Mucosa of rectum (tissue), 2 donors: ENCODE results near the gene SIMC1.
"Not testable (repeated sequence)": the region's sequence is repeated elsewhere in the genome, so short reads cannot be mapped to it uniquely, and the experiment has no call there.

Experiments used
- H3K27ac ChIP-seq, 2 donors: one replicate each; pipeline ENCODE4 v1.7.0; 2013; ENCODE audit warnings: inconsistent platforms in 2 of 2, low read depth in 2 of 2, low read length in 2 of 2
- H3K27me3 ChIP-seq, 2 donors: one replicate each; pipeline ENCODE4 v1.7.0; 2013; ENCODE audit warnings: low read length in 2 of 2; ENCODE audit not compliant: control insufficient read depth in 2 of 2, insufficient read depth in 2 of 2
- H3K36me3 ChIP-seq, 2 donors: one replicate each; pipeline ENCODE4 v1.7.0; 2013; ENCODE audit warnings: low read length in 2 of 2; ENCODE audit not compliant: control insufficient read depth in 2 of 2, insufficient read depth in 2 of 2
- H3K4me1 ChIP-seq, 2 donors: one replicate each; pipeline ENCODE4 v1.7.0; 2013; ENCODE audit warnings: low read length in 2 of 2, mild to moderate bottlenecking in 1 of 2; ENCODE audit not compliant: control insufficient read depth in 2 of 2, insufficient read depth in 2 of 2
- H3K4me3 ChIP-seq, 2 donors: one replicate each; pipeline ENCODE4 v1.7.0; 2013; ENCODE audit warnings: low read length in 2 of 2
- H3K9ac ChIP-seq, 2 donors: one replicate each; pipeline ENCODE4 v1.7.0; 2013; ENCODE audit warnings: low read length in 2 of 2, low read depth in 1 of 2, mild to moderate bottlenecking in 1 of 2
- H3K9me3 ChIP-seq, 2 donors: one replicate each; pipeline ENCODE4 v1.7.0; 2013; ENCODE audit warnings: low read length in 2 of 2; ENCODE audit not compliant: control insufficient read depth in 2 of 2
- donor health status: healthy.
- donor health status: Normal muscosa, but diverticular disease.

The SIMC1 gene

DNA sequence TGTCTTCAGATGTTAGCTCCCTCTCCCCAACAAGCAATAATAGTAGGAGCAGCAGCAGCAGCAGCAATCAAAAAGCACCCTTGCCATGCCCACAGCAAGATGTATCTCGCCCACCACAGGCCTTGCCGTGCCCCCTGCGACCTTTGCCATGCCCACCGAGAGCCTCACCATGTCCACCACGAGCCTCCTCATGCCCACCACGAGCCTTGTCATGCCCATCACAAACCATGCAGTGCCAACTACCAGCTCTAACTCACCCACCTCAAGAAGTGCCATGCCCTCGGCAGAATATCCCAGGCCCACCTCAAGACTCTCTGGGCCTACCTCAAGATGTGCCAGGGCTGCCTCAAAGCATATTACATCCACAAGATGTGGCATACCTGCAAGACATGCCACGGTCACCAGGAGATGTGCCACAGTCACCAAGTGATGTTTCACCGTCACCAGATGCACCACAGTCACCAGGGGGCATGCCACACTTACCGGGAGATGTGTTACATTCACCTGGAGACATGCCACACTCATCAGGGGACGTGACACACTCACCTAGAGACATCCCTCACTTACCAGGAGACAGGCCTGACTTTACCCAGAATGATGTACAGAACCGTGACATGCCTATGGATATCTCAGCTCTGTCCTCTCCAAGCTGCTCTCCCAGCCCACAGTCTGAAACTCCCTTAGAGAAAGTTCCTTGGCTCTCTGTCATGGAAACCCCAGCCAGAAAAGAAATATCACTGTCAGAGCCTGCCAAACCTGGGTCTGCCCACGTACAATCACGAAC, 52.0 kb downstream of the SIMC1 start:
- H3K36me3 ChIP-seq, H3K9ac ChIP-seq, H3K4me3 ChIP-seq, H3K4me1 ChIP-seq, H3K27me3 ChIP-seq, H3K9me3 ChIP-seq, H3K27ac ChIP-seq: not testable (repeated sequence)

DNA sequence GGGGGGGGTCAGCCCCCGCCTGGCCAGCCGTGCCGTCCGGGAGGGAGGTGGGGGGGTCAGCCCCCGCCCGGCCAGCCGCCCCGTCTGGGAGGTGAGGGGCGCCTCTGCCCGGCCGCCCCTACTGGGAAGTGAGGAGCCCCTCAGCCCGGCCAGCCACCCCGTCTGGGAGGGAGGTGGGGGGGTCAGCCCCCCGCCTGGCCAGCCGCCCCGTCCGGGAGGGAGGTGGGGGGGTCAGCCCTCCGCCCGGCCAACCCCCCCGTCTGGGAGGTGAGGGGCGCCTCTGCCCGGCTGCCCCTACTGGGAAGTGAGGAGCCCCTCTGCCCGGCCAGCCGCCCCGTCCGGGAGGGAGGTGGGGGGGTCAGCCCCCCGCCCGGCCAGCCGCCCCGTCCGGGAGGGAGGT, 67.1 kb downstream of the SIMC1 start:
- not testable (repeated sequence) for H3K9me3 ChIP-seq, H3K27me3 ChIP-seq, H3K36me3 ChIP-seq, H3K9ac ChIP-seq, H3K27ac ChIP-seq, H3K4me1 ChIP-seq, H3K4me3 ChIP-seq

DNA sequence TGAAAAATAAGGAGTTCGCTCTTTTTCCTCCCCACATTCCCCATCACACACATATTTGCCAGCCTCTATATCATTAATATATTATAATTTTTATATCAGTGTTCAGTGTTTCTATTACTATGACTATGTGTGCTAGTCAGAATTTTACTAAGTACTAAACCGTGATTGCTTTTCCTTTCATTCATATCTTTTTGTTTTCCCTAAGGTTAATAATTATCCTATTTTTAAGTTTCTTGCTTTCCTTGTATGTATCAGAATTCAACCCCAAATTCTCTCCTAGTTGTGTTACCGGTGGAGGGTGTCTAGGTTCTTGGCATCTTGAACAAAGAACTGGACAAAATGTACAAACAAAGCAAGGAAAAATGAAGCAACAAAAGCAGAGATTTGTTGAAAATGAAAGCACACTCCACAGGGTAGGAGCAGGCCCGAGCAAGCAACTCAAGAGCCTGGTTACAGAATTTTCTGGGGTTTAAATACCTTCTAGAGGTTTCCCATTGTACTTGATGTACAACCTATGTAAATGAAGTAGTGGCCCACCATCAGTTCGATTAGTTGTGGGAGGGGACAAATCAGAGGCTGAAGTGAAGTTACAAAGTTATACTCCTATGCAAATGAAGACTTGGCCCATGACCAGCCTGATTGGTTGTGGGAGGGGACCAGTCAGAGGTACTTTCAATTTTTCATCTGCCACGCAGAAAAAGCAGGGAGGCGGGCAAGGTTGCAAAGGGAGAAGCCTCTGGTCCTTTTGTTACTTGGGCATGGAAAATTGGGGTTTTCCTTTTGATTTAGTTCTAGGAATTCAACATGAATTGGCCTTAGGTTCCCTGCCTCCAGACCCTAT, 79.5 kb downstream of the SIMC1 start:
- no peaks in the 10 kb centered on the region for H3K9me3 ChIP-seq
- no peaks in the 10 kb centered on the region for H3K27me3 ChIP-seq
- H3K9ac ChIP-seq, result no peak overlapping the region
- no peak overlapping the region for H3K27ac ChIP-seq
- H3K36me3 ChIP-seq, result peaks cover 24% of the 10 kb centered on the region in 2 donors
- H3K4me3 ChIP-seq, result no peak overlapping the region
- no peaks in the 10 kb centered on the region for H3K4me1 ChIP-seq

DNA sequence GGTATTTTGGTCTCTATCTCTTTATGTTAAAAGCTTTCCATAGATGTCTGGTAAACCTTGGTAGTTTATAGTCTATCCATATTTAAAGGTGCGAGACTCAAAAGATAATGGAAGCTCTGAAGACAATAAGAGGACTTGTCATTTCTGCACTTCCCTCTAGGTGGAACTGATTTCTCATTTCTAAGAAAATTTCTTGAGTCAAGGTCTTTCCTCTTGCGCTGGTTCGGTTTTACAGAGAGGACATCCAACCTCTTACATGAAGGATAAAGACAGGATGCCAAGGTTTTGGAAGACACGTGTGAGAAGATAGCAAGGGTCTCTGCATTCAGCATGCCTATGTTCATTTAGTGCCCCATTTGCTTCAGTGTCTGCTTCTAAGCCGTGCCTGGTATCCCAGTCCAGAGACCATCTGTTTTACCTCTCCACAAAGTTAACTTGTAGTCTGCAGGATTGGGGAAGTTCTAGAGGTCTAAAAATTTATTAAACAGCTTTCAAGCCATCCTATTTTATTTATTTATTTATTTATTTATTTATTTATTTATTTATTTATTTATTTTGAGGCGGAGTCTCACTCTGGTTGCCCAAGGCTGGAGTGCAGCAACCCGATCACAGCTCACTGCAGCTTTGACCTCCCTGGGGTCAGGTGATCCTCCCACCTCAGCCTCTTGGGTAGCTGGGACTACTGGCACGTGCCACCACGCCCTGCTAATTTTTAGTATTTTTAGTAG, 81.8 kb downstream of the SIMC1 start:
- Histone ChIP-seq H3K4me1 (no peaks in the 10 kb centered on the region), H3K27me3 (no peaks in the 10 kb centered on the region), H3K4me3 (no peak overlapping the region), H3K36me3 (peaks cover 24 to 30% of the 10 kb centered on the region in 2 donors), H3K9ac (no peak overlapping the region), H3K9me3 (no peaks in the 10 kb centered on the region), H3K27ac (no peak overlapping the region)

DNA sequence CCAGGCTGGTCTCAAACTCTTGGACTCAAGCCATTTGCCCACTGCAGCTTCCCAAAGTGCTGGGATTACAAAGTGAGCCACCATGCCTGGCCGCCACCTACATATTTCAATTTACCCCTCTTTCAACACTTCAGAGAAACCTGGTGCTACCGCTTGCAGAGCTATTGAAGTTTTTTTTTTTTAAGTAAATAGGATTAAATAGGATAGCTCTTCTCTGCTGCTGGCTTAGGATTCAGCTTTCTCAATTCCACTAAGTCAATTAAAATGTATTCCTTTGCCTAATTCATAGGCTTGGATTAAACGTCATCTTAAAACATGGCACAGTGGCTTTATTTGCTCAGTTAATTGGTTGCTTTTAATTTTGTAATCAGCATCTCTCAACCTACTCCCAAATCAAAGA, 82.4 kb downstream of the SIMC1 start:
- Histone ChIP-seq H3K4me3 (no peak overlapping the region), H3K27ac (no peak overlapping the region), H3K9me3 (no peaks in the 10 kb centered on the region), H3K4me1 (no peaks in the 10 kb centered on the region), H3K9ac (no peak overlapping the region), H3K36me3 (peaks cover 18 to 25% of the 10 kb centered on the region in 2 donors), H3K27me3 (no peaks in the 10 kb centered on the region)

DNA sequence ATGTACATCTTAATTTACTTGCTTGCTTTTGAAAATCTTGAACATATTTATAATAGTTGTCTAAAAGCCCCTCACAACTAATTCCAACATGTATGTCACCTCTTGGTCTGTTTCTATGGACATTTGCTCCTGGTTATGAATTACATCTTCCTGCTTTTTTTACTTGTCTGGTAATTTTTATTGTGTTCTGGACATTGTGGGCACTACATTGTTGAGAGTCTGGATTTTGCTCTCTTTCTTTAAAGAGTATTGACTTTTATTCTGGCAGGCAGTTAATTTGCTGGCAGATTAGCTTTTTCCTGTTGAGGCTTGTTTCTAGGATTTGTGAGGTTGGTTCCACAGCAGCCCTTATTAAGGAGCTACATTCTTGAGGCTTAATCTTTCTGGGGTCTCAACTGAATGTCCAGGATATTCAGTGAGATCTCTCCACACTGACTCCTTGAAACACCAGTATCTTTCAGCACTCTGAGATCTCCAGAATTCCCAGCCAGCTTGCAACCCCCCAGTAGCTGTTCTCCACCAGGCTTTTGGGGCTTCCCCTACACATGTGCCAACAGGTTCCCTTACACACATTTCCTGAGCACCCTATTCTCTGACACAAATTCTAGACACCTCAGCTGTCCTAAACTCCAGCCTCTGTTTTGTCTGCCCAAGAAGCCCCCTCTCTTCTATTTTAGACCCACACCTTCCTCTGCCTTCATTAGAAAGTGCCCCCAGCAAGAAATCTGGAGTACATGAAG, 96.0 kb downstream of the SIMC1 start:
- peaks cover 20 to 21% of the 10 kb centered on the region in 2 donors for H3K36me3 ChIP-seq
- no peak overlapping the region for H3K4me3 ChIP-seq
- no peaks in the 10 kb centered on the region for H3K27me3 ChIP-seq
- no peak overlapping the region for H3K27ac ChIP-seq
- H3K9ac ChIP-seq, result no peak overlapping the region
- no peaks in the 10 kb centered on the region for H3K4me1 ChIP-seq
- H3K9me3 ChIP-seq, result no peaks in the 10 kb centered on the region

DNA sequence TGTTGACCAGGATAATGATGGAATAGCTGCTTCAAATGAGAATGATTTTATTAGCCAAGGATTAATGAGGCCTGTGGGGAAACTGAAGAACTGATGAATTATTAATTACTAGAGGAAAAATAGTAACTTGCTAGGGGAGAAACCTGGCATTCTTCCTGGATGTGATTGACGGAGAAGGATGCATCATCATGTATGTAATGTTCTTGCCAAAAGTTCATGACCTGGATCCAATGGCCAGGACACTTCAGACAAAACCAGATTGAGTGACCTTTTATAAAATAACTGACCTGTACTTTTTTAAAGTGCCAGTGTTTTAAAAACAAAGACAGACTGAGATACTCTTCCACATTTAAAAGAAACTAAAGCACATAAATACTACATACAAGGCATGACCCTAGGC, 99.7 kb downstream of the SIMC1 start:
- Histone ChIP-seq H3K4me1 (peaks cover 3 to 4% of the 10 kb centered on the region in 2 donors), H3K27me3 (no peaks in the 10 kb centered on the region), H3K9me3 (no peaks in the 10 kb centered on the region), H3K27ac (no peak overlapping the region), H3K36me3 (peaks cover 17 to 20% of the 10 kb centered on the region in 2 donors), H3K9ac (no peak overlapping the region), H3K4me3 (no peak overlapping the region)

DNA sequence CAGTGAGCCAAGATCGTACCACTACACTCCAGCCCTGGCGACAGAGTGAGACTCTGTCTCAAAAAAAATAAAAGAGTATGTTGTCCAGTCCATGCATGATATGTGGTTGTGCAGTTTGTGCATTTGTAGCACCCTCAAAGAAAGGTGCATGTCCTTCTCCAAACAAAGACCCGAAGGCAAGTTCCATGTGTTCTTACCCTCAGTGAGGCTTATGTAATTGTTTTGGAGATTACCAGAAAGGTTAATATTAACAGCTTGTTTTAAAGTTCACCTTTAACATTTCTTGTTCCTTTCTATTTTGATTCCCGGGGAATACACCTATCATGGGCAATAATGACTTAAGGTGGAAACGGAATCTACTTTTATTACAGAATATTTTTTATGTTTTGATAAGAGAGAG, 101.1 kb downstream of the SIMC1 start:
- Histone ChIP-seq H3K9ac (no peak overlapping the region), H3K4me3 (no peak overlapping the region), H3K9me3 (no peaks in the 10 kb centered on the region), H3K27ac (no peak overlapping the region), H3K4me1 (peaks cover 3 to 4% of the 10 kb centered on the region in 2 donors), H3K27me3 (no peaks in the 10 kb centered on the region), H3K36me3 (peaks cover 17 to 20% of the 10 kb centered on the region in 2 donors)

DNA sequence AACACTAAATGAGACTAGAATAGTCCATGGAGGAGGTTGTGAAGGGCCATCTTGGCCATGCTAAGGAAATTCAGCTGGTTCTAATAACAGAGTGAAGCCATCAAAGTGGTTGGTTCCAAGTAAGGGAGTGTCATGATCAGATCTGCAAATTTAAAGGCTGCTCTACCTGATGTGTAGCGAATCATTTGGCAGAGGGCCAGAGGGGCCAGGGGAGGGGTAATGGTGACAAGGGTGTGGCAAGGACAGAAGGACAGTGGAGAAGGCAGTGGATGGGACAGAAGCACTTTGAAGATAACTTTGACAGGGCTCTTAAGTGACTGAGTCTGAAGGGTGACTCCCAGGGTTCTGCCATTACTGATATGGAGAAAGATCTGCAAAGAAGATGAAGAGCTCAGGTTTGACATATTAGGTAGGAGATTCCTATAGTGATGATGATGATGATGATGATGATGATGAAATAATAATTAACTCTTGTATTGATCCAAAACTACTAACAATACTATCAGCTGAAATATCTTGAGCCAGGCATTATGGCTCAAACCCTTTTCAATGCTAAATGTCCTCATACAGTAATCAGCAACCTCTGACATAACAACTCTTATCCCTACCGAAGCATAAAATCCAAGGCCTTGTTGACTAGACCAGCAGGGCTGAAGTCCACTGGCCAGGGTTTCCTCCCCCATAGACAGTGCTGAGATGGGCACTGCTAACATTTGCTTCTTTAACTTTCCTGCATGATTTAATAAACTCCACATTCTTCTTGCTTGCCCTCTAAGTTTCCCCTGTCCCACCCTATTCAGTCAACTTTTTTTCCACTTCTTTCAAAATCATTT, 103.3 kb downstream of the SIMC1 start:
- Histone ChIP-seq H3K27ac (no peak overlapping the region), H3K9me3 (no peaks in the 10 kb centered on the region), H3K27me3 (no peaks in the 10 kb centered on the region), H3K9ac (no peak overlapping the region), H3K36me3 (peaks cover 33 to 35% of the 10 kb centered on the region in 2 donors), H3K4me3 (no peak overlapping the region), H3K4me1 (peaks cover 3 to 4% of the 10 kb centered on the region in 2 donors)
